ENCODE results near the gene SRD5A2.
"Not testable (repeated sequence)": the region's sequence is repeated elsewhere in the genome, so short reads cannot be mapped to it uniquely, and the experiment has no call there.

The SRD5A2 gene

DNA sequence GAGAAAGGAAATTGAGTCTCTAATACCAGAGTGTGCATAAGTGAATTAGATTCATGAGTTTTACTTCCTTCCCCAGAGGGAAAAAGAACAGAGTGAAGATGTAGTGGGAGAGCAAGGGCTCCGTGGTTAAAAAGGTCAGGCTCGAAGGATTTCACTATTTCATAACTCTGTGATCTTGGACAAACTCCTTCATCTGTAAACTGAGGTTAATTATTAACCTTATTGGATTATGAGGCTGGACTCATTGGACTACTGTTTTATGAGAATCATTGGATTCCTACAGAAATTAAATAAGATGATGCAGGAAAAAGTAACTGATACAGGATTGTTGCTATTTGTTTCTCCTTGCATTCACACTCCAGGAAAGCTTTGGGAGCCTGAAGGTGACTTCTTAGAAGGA, 45.0 kb downstream of the SRD5A2 start:
- intact Hi-C loops (cut with DNase I), result no loop called here
- DNase-seq, result no peak

DNA sequence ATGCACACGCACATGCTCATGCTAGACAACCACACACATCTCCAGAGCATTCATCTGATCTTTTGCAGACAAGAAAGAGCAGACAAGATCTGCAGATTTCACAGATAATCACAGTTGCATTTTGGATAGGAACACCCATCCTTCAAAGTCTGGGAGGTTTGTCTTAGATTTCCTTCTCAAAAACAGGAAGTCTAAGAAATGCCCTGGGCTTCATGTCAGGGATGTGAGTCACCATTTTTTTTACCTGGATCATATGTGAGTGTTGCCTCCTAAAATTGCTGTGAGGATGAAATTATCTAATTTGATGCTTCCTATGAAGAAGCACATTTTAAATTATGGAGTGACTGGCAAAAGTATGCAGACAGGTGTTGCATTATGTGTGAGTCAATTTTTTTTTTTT, 46.1 kb downstream of the SRD5A2 start:
- intact Hi-C loops (cut with DNase I), result no loop called here
- no peak for DNase-seq

- intact Hi-C loops (cut with DNase I), result no loop called here
- DNase-seq, result no peak
Observed at GRCh38 chr2:31533036-31533435, 47.7 kb downstream of the SRD5A2 start.

DNA sequence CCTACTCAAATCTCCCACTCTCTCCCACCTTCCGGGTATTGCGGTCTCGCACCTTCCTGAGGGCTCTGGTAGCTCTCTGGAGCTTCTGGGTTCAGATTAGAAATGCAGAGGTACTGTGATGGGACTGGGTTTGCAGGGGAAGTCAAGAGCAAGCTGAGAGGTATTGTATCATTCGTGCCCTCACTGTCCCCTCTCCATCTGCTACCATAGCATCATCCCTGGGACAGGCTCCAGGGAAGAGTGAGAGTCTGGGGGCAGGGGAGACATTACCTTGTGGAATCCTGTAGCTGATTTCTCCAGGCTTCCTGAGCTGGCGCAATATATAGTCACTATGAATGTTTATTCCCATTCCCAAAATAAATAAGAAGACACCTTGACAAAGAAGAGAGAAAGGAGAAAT, 49.6 kb downstream of the SRD5A2 start:
- intact Hi-C loops (cut with DNase I), result no loop called here
- no peak for DNase-seq

DNA sequence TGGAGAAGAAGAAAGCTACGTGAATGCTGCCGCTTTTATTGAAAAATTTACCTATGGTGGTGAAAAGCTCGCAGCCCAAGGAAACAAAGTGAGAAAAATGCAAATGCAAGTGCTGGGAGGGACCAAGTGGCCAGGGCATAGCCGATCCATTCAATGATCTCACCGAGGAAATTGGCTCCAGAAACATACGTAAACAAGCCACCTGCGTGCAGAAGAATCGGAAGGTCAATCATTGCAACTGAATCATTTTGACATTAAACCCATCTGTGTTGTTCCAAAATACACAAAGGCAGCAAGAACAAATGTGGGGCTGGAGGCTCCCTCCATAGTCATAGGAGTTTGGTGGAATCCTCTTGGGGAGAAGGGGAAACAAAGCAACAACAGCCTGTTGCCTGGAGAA, 51.5 kb downstream of the SRD5A2 start:
- intact Hi-C loops (cut with DNase I), result no loop called here
- DNase-seq, result no peak

- DNase-seq, result no peak
- intact Hi-C loops (cut with DNase I), result no loop called here
Observed at GRCh38 chr2:31528823-31529222, 51.9 kb downstream of the SRD5A2 start.

DNA sequence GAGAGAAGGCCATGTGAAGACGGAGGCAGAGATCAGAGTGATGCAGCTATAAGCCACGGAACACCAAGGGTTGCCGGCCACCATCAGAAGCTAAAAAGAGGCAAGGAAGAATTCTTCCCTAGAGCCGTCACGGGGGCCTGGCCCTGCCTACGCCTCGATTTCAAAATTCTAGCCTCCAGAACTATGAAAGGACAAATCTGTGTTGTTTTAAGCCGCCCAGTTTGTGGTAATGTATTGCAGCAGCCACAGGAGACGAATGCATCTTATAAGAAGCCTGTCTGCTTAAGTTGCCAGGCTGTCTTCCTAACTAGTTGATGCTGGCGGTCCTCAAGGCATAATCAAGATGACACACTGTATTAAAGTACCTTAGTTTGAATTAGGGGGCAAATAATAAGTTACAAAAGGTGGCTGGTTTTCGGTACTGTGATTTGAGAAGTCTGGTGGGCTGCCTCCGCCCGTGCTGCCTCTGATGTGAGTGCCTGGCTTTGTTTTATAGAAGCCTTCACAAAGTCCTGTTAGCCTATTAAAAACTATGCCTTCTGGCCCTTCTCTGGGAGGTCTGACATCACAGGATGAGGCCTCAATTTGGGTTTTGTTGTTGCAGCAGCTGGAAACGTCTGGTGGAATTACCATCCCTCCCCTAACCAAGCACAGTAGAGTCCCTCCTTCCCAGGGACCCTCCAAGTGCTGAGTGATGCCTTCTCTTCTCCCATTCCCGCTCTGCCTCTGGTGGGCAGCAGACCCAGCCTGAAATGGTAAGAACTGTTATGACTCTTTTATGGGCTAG, 53.6 kb downstream of the SRD5A2 start:
- intact Hi-C loops (cut with DNase I), result no loop called here
- DNase-seq, result no peak

GRCh38 chr2:31525876-31526275, 54.9 kb downstream of the SRD5A2 start:
- no peak for DNase-seq
- intact Hi-C loops (cut with DNase I), result no loop called here

GRCh38 chr2:31524592-31524991, 56.1 kb downstream of the SRD5A2 start:
- intact Hi-C loops (cut with DNase I), result no loop called here
- DNase-seq, result no peak

GRCh38 chr2:31523871-31524492, 56.8 kb downstream of the SRD5A2 start:
- intact Hi-C loops (cut with DNase I), result no loop called here
- DNase-seq, result peak in 29 of 42 donors; percentile 3 to 78 (median 42)

DNA sequence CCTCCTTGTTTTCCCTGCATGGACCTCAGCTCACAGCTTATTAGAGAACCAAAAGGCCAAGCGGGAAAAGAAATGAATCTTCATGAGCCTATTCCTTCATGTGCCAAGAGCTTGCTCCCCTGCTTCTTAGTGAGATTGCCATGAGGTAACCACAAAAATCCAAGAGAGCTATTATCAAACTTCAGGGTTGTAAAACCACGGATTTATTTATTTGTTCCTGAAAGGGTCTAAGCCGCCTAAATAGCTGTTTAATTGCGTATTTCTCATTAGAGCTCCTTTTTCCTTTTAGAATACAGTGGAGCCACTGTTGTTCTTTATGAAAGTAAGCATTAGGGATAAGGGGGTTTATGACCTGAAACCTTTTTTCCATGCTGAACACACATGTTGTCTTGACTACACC, 58.0 kb downstream of the SRD5A2 start:
- no peak for DNase-seq
- intact Hi-C loops (cut with DNase I), result no loop called here

GRCh38 chr2:31517442-31518203, 63.1 kb downstream of the SRD5A2 start:
- DNase-seq, result no peak
- intact Hi-C loops (cut with DNase I), result no loop called here

DNA sequence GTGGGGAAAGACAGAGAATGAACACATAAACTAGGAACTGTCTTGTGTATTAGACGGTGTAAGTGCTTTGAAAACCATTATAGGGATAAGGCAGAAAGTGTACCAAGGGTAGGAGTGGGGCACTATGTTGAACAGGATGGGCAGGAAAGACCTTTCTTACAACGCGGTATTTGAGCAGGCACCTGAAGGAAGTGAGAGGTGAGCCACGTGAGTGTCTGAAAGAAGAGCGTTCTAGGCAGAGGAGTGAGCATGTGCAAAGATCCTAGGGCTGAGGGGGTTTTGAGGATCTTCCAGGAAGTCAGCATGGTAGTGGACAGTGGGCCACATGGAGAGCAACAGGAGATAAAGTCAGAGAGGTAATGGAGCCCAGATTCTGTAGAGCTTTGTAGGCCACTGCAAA, 65.2 kb downstream of the SRD5A2 start:
- no peak for DNase-seq
- intact Hi-C loops (cut with DNase I), result no loop called here

GRCh38 chr2:31513553-31513952, 67.2 kb downstream of the SRD5A2 start:
- DNase-seq, result no peak
- intact Hi-C loops (cut with DNase I), result no loop called here

DNA sequence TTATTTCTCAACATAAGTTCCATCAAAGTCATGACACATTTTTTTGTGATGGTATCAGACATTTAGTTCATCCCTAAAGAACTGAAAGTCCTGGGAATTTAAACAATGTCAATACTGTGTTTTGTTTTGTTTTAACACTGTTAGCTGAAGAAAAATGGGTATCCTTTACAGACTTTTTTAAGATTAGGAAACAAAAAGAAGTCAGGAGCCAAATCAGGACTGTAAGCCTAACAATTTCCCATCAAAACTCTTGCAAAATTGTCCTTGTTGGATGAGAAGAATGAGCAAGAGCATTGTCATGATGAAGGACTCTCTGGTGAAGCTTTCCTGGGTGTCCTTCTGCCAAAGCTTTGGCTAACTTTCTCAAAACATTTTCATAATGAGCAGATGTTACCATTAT, 69.4 kb downstream of the SRD5A2 start:
- DNase-seq, result no peak
- intact Hi-C loops (cut with DNase I), result no loop called here

GRCh38 chr2:31505111-31505510, 75.6 kb downstream of the SRD5A2 start:
- intact Hi-C loops (cut with DNase I), result no loop called here
- no peak for DNase-seq

DNA sequence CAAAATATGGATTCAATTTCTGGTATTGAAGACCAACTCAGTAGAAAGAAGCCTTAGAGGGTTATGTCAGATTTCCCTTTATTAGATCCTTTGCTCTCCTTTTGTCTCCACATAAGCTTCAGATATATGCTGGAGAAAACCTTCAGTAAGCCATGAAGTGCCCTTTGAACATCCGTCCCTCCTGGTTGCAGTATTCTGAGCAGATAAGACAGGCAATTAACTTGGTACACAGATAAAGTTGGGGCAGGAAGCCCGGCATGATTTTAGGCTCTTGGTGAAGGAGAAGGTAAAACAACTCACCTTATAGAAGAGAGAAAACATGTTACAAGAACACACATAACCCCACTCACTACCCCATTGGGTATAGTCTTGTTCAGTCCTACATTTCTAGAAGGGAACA, 76.4 kb downstream of the SRD5A2 start:
- DNase-seq, result no peak
- intact Hi-C loops (cut with DNase I), result no loop called here

DNA sequence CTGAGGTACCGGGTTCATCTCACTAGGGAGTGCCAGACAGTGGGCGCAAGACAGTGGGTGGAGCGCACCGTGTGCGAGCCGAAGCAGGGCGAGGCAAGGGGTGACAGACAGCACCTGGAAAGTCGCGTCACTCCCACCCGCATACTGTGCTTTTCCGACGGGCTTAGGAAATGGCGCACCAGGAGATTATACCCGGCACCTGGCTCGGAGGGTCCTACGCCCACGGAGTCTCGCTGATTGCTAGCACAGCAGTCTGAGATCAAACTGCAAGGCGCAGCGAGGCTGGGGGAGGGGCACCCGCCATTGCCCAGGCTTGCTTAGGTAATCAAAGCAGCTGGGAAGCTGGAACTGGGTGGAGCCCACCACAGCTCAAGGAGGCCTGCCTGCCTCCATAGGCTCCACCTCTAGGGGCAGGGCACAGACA, 84.3 kb downstream of the SRD5A2 start:
- intact Hi-C loops (cut with DNase I), result not testable (repeated sequence)
- peak in 7 of 42 donors; percentile 3 to 22 (median 10) for DNase-seq

GRCh38 chr2:31489339-31489738, 91.4 kb downstream of the SRD5A2 start:
- intact Hi-C loops (cut with DNase I); DNase-seq: not testable (repeated sequence)

- no peak for DNase-seq
- intact Hi-C loops (cut with DNase I), result no loop called here
Observed at GRCh38 chr2:31483246-31483645, 97.5 kb downstream of the SRD5A2 start.
